ENCODE data around the gene RAB3B.

The RAB3B gene

DNA sequence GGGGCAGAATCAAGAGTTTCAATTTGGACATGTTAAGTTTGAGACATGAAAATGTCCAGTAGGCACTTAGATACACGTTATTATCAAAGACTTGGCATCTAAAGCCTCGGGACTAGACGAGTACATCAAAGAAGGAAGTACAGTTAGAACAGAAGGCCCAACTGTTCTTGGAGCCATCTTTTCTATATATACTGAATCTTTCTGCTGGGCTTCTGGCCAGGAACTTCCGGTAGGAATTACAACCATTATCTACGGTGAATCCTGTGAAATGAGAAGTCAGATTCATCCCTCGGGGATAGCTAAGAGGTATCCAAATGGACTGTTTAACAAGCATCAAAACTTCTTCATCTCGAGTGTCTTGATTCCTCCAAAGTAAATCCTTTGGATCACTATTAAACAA lies 77.6 kb downstream of the RAB3B start:
- no peak for TF ChIP-seq EZH2 (IDR thresholded peaks at IDR 0.05; ENCODE audit: borderline replicate concordance, low read length)
- TF ChIP-seq, protein P1, sequence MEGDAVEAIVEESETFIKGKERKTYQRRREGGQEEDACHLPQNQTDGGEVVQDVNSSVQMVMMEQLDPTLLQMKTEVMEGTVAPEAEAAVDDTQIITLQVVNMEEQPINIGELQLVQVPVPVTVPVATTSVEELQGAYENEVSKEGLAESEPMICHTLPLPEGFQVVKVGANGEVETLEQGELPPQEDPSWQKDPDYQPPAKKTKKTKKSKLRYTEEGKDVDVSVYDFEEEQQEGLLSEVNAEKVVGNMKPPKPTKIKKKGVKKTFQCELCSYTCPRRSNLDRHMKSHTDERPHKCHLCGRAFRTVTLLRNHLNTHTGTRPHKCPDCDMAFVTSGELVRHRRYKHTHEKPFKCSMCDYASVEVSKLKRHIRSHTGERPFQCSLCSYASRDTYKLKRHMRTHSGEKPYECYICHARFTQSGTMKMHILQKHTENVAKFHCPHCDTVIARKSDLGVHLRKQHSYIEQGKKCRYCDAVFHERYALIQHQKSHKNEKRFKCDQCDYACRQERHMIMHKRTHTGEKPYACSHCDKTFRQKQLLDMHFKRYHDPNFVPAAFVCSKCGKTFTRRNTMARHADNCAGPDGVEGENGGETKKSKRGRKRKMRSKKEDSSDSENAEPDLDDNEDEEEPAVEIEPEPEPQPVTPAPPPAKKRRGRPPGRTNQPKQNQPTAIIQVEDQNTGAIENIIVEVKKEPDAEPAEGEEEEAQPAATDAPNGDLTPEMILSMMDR (IDR thresholded peaks at IDR 0.05; ENCODE audit: low read length) = no peak
- H3K36me3 ChIP-seq (ENCODE audit: insufficient read depth, low read length) = no peaks in the 10 kb centered on the region
- H3K9ac ChIP-seq (ENCODE audit: low read length) = no peak overlapping the region
- no peak overlapping the region for H2AFZ ChIP-seq (ENCODE audit: low read length)
- no peak overlapping the region for H3K4me2 ChIP-seq (ENCODE audit: low read length)
- no peaks in the 10 kb centered on the region for H3K9me3 ChIP-seq (ENCODE audit: low read length)
- H3K27me3 ChIP-seq (ENCODE audit: insufficient read depth, low read length) = 0 out of 2 replicates have a peak, but pooled peaks cover 2% of the 10 kb centered on the region
- no peaks in the 10 kb centered on the region for H4K20me1 ChIP-seq (ENCODE audit: insufficient read depth, low read length)
- no peaks in the 10 kb centered on the region for H3K4me1 ChIP-seq (ENCODE audit: insufficient read depth, low read length, severe bottlenecking)
- no peak overlapping the region for H3K27ac ChIP-seq (ENCODE audit: low read depth, low read length, poor library complexity, severe bottlenecking)
- no peaks in the 10 kb centered on the region for H3K79me2 ChIP-seq (ENCODE audit: insufficient read depth, low read length)
- H3F3A ChIP-seq (ENCODE audit: insufficient read depth, low read length) = no peaks in the 10 kb centered on the region
- no peaks in the 10 kb centered on the region for H3K9me2 ChIP-seq (ENCODE audit: low read depth, low read length)
- no peak overlapping the region for H3K4me3 ChIP-seq (ENCODE audit: low read depth, low read length, poor library complexity, severe bottlenecking)

DNA sequence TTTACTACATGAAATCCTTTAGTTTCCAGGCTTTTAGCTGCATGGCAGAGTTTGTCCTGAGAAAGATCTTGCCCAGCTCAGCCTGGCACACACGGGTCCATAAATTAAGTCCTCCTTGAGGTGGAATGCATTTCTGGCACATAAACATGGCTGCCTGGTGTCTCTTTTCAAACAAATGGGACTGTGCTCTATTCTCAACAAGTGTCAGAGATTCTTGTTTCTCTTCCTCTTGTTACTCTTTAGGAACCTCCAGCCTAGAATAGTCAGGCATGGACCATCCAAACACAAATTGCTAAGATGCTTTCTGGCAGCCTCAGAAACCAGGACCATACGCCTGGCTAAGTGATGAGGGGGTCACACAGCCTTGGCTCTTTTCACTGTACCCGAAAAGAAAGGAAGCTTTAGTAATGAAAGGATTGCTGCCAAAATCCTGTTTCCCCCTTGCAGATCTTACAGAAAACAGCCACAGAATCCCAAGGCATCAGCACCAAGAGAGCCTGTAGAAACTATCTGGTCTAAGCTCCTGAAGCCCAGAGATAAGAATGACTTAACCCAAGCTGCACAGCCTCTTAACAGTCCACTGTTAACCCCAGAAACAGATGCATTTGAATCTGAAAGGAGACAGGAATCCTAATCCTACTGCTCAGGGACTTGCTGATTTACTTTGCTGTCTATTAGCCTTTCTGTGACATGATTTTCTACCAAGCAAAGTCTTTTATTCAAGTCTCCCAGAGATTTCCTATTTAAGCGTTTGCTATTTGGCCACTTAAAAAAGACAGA lies 80.1 kb downstream of the RAB3B start:
- H3K4me1 ChIP-seq (ENCODE audit: insufficient read depth, low read length, severe bottlenecking) = no peaks in the 10 kb centered on the region
- H3K9me3 ChIP-seq (ENCODE audit: low read length) = no peaks in the 10 kb centered on the region
- H3K36me3 ChIP-seq (ENCODE audit: insufficient read depth, low read length) = no peaks in the 10 kb centered on the region
- H3K4me3 ChIP-seq (ENCODE audit: low read depth, low read length, poor library complexity, severe bottlenecking) = no peak overlapping the region
- H3K9ac ChIP-seq (ENCODE audit: low read length) = no peak overlapping the region
- no peaks in the 10 kb centered on the region for H3K9me2 ChIP-seq (ENCODE audit: low read depth, low read length)
- H2AFZ ChIP-seq (ENCODE audit: low read length) = no peak overlapping the region
- H4K20me1 ChIP-seq (ENCODE audit: insufficient read depth, low read length) = no peaks in the 10 kb centered on the region
- H3K79me2 ChIP-seq (ENCODE audit: insufficient read depth, low read length) = no peaks in the 10 kb centered on the region
- H3K27ac ChIP-seq (ENCODE audit: low read depth, low read length, poor library complexity, severe bottlenecking) = no peak overlapping the region
- no peaks in the 10 kb centered on the region for H3F3A ChIP-seq (ENCODE audit: insufficient read depth, low read length)
- no peak overlapping the region for H3K4me2 ChIP-seq (ENCODE audit: low read length)
- TF ChIP-seq, protein P1 (IDR thresholded peaks at IDR 0.05; ENCODE audit: low read length) = no peak
- TF ChIP-seq EZH2 (IDR thresholded peaks at IDR 0.05; ENCODE audit: borderline replicate concordance, low read length) = no peak
- H3K27me3 ChIP-seq (ENCODE audit: insufficient read depth, low read length) = no peaks in the 10 kb centered on the region

DNA sequence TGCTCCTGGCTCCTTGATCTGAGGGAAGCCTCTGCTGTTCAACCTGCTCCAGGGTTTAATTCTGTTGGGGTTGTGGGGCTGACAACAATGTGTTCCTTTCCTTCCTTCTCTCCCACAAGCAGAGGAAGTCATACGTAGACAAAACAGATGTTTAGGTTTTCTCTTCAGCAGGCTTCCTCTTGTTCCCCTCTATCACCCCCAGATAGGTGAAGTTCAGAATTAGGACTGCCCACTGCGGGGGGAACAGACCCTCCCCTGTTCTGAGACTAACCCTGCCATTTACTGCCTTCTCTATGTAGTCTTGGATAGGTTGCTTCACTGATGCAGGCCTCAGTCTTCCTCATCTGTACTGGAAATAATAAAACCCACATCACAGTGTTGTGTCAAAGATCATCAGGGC lies 82.0 kb downstream of the RAB3B start:
- Histone ChIP-seq H3K9ac (ENCODE audit: low read length) (no peak overlapping the region), H4K20me1 (ENCODE audit: insufficient read depth, low read length) (no peaks in the 10 kb centered on the region), H3K36me3 (ENCODE audit: insufficient read depth, low read length) (no peaks in the 10 kb centered on the region), H3K27ac (ENCODE audit: low read depth, low read length, poor library complexity, severe bottlenecking) (no peak overlapping the region), H3K9me2 (ENCODE audit: low read depth, low read length) (no peaks in the 10 kb centered on the region), H3F3A (ENCODE audit: insufficient read depth, low read length) (no peaks in the 10 kb centered on the region), H3K4me3 (ENCODE audit: low read depth, low read length, poor library complexity, severe bottlenecking) (no peak overlapping the region), H3K4me1 (ENCODE audit: insufficient read depth, low read length, severe bottlenecking) (no peaks in the 10 kb centered on the region), H2AFZ (ENCODE audit: low read length) (no peak overlapping the region), H3K27me3 (ENCODE audit: insufficient read depth, low read length) (no peaks in the 10 kb centered on the region), H3K79me2 (ENCODE audit: insufficient read depth, low read length) (no peaks in the 10 kb centered on the region), H3K9me3 (ENCODE audit: low read length) (no peaks in the 10 kb centered on the region), H3K4me2 (ENCODE audit: low read length) (no peak overlapping the region)
- TF ChIP-seq, protein P1 (IDR thresholded peaks at IDR 0.05; ENCODE audit: low read length) = no peak
- TF ChIP-seq EZH2 (IDR thresholded peaks at IDR 0.05; ENCODE audit: borderline replicate concordance, low read length) = no peak
